ENCODE measurements around the gene SEMA6B.

SEMA6B gene

GRCh38 chr19:4587527-4587926 lies 28.0 kb upstream of the SEMA6B start:
- DNase-seq (ENCODE audit: low spot score): no peak

- no peak for DNase-seq (ENCODE audit: low spot score)
Observed at GRCh38 chr19:4586691-4587090, 27.2 kb upstream of the SEMA6B start.

GRCh38 chr19:4586245-4586644 lies 26.8 kb upstream of the SEMA6B start:
- DNase-seq (ENCODE audit: low spot score): no peak

GRCh38 chr19:4585556-4585955 lies 26.1 kb upstream of the SEMA6B start:
- no peak for DNase-seq (ENCODE audit: low spot score)

- DNase-seq (ENCODE audit: low spot score): no peak
Observed at GRCh38 chr19:4584670-4585460, 25.4 kb upstream of the SEMA6B start.

- no peak for DNase-seq (ENCODE audit: low spot score)
Observed at GRCh38 chr19:4583961-4584669, 24.6 kb upstream of the SEMA6B start.

- DNase-seq (ENCODE audit: low spot score): no peak
Observed at GRCh38 chr19:4582980-4583842, 23.7 kb upstream of the SEMA6B start.

- no peak for DNase-seq (ENCODE audit: low spot score)
Observed at GRCh38 chr19:4581666-4582553, 22.4 kb upstream of the SEMA6B start.

- no peak for DNase-seq (ENCODE audit: low spot score)
Observed at GRCh38 chr19:4580961-4581665, 21.6 kb upstream of the SEMA6B start.

- no peak for DNase-seq (ENCODE audit: low spot score)
Observed at GRCh38 chr19:4580021-4580901, 20.8 kb upstream of the SEMA6B start.

- no peak for DNase-seq (ENCODE audit: low spot score)
Observed at GRCh38 chr19:4579389-4579788, 19.9 kb upstream of the SEMA6B start.

GRCh38 chr19:4578552-4579248 lies 19.2 kb upstream of the SEMA6B start:
- DNase-seq (ENCODE audit: low spot score): no peak

- no peak for DNase-seq (ENCODE audit: low spot score)
Observed at GRCh38 chr19:4577020-4577782, 17.7 kb upstream of the SEMA6B start.

- peak; percentile 62 for DNase-seq (ENCODE audit: low spot score)
Observed at GRCh38 chr19:4576016-4576933, 16.8 kb upstream of the SEMA6B start.

GRCh38 chr19:4575267-4576015 lies 16.0 kb upstream of the SEMA6B start:
- DNase-seq (ENCODE audit: low spot score): no peak

- no peak for DNase-seq (ENCODE audit: low spot score)
Observed at GRCh38 chr19:4573682-4574081, 14.2 kb upstream of the SEMA6B start.

All from activated CD4-positive, alpha-beta T cell treated with anti-CD3 and anti-CD28 coated beads, Interleukin-2, Interleukin-4, amounts not matched to agents 100 ng/mL and 50 ng/mL, durations not matched to agents 16 hours and 8 hours (primary cell).